ENCODE results near the gene SLC22A2.

- TF ChIP-seq, protein P1, sequence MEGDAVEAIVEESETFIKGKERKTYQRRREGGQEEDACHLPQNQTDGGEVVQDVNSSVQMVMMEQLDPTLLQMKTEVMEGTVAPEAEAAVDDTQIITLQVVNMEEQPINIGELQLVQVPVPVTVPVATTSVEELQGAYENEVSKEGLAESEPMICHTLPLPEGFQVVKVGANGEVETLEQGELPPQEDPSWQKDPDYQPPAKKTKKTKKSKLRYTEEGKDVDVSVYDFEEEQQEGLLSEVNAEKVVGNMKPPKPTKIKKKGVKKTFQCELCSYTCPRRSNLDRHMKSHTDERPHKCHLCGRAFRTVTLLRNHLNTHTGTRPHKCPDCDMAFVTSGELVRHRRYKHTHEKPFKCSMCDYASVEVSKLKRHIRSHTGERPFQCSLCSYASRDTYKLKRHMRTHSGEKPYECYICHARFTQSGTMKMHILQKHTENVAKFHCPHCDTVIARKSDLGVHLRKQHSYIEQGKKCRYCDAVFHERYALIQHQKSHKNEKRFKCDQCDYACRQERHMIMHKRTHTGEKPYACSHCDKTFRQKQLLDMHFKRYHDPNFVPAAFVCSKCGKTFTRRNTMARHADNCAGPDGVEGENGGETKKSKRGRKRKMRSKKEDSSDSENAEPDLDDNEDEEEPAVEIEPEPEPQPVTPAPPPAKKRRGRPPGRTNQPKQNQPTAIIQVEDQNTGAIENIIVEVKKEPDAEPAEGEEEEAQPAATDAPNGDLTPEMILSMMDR (conservative IDR thresholded peaks at IDR 0.05; ENCODE audit: low read length): no peak
- no peak for TF ChIP-seq EZH2phosphoT487 (IDR thresholded peaks at IDR 0.05; ENCODE audit: borderline replicate concordance, low read depth, low read length)
Observed at GRCh38 chr6:160177220-160177619, 81.4 kb downstream of the SLC22A2 start.

All from OCI-LY7 (cell line).